NCI-H526 treated with DMSO at 0.1 percent for 48 hours (cell line): ENCODE data around the gene ELL.

Experiments used
- DNase-seq: peaks from one replicate; lab custom pipeline; 2025; lab: John Stamatoyannopoulos, UW

Gene ELL

DNA sequence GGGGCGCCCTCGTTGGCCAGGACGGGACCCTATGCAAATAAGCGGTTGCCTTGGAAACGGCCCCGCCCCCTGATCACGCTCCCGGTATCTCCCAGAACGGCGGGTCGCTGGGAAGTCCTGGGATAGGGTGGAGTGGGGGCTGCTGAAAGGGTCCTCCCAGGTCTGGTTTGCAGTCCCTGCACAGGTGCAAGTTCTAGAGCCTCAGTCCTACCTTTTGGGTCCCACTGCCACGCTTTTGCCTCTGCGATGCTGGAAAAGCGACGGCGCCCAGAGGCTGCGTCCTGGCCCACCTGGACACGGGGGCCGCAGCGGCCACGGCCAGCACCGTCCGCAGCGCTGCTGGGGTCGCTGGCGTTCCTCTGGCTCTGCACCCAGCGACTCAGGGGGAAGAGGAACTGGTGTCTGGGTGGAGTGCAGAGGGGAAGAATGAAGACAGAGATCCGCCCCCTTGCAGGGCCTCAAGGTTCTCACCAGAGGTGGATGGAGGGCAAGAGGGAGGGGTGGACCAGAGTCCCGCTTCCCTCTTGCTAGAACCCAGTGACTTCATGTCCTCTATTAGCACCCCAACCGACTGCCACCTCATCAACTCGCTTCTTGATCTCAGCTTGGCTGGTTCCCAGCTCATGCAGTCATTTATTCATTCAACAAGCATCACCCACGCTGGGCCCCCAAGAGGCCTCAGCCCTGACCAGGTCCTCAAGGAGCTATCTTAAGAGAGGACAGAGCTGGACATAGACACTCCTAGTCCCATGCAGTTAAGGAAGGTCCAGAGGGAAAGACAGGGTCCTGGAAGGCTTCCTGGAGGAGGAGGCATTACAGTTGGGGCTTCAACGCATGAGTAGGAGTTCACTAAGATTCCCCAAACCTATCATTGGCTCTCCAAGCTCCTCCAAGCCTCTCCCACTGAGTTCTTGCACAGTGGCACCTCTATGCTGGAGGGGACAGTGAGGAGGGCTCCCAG is 124.3 kb downstream of the ELL start, which contains the start of gene LRRC25:
LRRC25 (minus strand) TSS at position 381 of the 961 bp plus-strand sequence. CDS start 659 bp downstream, outside the sequence.
- DNase-seq, result no peak

GRCh38 chr19:18396471-18397241 is 125.2 kb downstream of the ELL start:
- no peak for DNase-seq

GRCh38 chr19:18393836-18394235 is 128.0 kb downstream of the ELL start:
- DNase-seq, result no peak

DNA sequence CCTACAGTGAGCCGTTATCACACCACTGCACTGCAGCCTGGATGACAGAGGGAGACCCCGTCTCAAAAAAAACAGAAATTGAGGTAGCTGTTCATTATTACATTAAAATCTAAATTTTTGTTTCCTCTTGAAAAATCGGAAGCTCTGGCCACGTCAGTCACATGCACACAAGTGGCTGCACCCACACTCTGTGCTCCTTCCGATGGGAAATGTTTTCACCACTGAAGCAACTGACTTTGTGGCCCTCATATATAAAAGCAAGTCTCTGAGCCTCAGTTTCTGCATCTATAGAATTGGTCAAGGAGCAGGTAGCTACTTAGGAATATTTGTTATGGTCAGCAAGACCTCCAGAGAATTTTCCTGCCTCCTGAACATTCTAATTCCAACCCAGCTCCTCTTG is 128.9 kb downstream of the ELL start:
- no peak for DNase-seq
